Stimulated activated CD8-positive, alpha-beta memory T cell treated with anti-CD3 and anti-CD28 coated beads, Interleukin-7, amount 100 ng/mL, for 24 hours (primary cell): ENCODE measurements around the gene NDUFAF3.
A peak's percentile ranks its signal among the peaks of the same experiment; 100 is the strongest.

Experiments
- DNase-seq: peaks from one replicate; pipeline ENCODE4 v3.0.0-alpha.2; 2020; ENCODE audit warnings: low read depth

NDUFAF3 gene, protein sequence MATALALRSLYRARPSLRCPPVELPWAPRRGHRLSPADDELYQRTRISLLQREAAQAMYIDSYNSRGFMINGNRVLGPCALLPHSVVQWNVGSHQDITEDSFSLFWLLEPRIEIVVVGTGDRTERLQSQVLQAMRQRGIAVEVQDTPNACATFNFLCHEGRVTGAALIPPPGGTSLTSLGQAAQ

DNA sequence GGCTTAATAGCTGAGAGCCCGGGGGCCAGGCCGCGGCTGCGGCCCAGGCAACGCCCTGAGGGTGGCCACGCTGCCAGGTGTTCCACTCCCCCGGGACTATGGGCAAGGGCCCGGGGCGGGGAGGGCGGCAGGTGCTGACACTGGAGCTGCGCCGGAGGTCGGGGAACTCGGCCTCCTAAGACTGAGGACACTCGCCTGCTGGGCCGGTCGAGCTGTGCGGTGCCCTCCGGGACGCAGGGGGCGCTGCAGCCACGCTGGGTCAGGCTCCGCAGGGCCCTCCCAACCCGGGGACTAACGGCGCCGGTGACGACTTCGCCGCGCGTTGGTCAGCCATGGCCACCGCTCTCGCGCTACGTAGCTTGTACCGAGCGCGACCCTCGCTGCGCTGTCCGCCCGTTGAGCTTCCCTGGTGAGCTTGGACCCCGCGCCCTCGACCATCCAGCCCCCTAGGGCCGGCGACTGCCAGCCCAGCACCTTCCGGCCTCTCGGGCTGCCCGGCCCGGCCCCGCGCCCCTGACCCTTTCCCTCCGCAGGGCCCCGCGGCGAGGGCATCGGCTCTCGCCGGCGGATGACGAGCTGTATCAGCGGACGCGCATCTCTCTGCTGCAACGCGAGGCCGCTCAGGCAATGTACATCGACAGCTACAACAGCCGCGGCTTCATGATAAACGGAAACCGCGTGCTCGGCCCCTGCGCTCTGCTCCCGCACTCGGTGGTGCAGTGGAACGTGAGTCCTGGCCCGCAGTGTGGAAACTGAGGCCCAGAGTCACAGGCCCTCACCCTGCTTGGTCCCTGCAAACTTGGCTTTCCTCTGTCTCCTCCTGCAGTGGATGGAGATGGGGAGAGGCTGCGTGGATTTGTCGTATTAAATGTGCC, at the start of gene NDUFAF3:
Gene NDUFAF3 (plus strand): TSS at position 309 of the 875 bp plus-strand sequence. CDS start 24 bp downstream, at position 333.
- peak; percentile 85 for DNase-seq

DNA sequence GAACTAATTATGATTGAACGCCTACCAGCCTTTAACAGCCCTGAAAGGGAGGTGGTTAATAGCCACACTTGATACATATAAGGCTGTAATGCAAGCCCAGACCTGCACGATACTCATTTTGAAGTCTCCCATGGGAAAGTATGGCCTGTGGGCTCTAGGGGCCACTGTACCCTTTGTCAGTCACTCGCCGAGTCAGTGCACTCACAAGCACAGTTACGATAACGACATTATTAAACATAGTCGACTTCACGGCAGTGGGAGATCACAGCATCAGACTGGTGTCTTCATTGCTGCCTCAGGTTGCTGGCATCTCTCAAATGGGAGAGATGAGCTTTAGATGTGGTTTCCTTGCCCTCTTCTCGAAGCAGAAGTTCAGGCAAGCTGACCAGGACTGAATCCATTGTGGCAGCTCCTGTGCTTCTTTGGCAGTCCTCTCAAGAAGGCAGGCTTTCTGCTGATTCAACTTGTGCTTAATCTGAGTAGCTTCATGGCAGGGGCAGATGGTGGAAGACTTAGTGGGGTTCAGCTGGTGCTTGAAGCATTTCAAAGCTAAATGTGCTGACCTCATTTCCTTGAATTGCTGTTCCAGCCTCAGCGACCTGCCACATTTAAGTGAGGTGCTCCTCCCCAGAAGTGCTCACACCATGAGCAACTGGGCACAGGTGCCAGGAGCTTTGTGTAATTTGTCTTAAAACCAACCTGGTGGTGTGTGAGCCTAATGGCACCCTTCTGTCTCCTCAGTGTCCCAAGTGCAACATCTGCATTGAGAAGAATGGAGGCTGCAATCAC, 47.7 kb upstream of the NDUFAF3 start:
- no peak for DNase-seq

DNA sequence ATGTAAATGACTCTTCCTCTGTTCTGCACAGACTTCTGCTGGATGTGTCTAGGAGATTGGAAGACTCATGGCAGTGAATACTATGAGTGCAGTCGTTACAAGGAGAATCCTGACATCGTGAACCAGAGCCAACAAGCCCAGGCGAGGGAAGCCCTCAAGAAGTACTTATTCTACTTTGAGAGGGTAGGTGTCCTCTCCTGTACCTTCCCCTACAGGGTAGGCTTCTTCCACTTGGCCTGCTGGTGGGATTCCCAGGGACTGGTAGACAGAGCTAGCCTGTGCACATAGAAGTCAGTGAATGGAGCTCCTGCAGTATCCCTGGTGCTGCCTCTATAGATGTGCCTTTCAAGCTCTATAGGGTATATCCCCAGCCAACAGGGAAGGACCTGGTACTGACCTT, 42.5 kb upstream of the NDUFAF3 start:
- DNase-seq: no peak

DNA sequence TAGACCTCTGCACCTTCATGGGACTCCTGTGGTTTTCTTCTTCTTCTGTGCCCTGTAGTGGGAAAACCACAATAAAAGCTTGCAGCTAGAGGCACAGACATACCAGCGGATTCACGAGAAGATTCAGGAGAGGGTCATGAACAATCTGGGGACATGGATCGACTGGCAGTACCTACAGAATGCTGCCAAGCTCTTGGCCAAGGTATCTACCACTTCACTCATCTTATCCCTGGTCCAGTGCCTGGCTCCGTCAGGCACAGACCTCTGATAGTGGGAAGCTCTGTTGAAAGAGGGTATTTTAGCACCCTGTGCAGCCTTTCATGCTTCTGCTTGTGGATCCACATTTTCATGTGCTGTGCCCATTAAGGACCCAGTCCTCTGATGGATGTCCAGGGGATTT, 41.6 kb upstream of the NDUFAF3 start:
- no peak for DNase-seq

DNA sequence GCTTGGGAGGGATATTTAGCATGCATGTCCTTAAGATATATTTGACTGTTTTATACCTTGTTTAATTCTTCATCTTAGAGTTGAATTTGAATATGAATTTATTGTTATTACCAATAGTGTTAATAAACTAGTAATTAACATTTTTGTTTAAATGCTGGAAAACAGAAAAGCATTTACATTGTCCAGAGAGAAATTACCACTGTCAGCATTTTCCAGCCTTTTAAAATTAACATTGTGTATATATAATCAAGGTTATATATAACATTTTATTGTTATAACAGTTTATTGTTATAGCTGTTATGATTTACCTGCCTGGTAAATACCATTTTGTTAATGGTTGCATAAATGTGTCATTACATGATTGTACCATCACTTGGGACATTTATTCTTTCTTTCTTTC, 39.9 kb upstream of the NDUFAF3 start:
- no peak for DNase-seq

DNA sequence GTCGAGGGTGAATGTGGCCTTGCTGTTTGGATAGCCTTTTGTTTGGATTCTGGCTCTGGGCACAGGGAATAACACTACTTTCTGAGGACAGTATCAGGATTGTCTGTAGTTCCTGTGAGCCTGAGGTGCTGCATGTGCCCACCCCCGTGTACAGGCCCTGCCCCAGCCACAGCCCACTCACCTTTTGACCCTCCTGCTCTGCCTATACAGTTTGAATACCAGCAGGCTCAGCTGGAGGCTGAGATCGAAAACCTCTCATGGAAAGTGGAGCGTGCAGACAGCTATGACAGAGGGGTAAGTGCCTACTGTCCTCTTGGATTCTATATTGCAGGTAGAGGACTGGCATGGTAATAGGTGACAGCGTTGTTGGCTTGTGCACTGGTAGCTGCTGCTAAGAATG, 39.2 kb upstream of the NDUFAF3 start:
- DNase-seq: no peak

DNA sequence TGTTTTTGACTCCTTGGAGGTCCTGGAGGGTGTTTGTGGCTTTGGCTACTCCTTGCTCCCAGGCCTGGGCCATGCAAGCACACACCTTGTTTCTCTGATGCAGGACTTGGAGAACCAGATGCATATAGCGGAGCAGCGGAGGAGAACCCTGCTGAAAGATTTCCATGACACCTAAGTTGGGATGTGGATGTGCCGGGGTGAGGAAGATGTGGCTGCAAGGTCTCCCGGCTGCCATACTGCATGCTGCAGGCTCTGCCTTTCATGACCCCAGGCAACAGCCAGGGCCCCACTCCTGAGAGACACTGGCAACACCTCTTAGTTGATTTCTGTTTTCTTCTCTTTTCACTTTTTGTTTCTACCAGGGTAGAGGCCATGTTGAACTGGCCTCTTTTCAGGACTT, 38.8 kb upstream of the NDUFAF3 start:
- DNase-seq: no peak

DNA sequence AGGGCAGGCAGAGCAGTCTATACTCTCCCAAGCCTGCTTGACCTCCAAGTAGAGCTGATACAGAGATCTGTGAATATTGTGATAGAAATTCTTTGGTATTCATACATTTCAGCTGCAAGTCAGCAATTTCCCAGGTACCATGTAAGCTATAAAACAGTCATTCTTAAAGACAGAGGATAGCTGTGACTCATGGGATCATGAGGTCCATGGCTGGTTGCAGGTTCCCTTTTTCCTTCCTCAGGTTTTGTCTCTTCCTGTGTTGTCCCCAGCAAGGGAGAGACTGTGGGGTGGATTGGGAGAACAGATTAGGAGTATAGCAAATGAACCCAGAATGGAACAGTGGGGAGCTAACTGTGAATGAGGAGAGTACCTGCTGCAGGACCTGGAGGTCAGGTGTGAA, 37.3 kb upstream of the NDUFAF3 start:
- DNase-seq: no peak

DNA sequence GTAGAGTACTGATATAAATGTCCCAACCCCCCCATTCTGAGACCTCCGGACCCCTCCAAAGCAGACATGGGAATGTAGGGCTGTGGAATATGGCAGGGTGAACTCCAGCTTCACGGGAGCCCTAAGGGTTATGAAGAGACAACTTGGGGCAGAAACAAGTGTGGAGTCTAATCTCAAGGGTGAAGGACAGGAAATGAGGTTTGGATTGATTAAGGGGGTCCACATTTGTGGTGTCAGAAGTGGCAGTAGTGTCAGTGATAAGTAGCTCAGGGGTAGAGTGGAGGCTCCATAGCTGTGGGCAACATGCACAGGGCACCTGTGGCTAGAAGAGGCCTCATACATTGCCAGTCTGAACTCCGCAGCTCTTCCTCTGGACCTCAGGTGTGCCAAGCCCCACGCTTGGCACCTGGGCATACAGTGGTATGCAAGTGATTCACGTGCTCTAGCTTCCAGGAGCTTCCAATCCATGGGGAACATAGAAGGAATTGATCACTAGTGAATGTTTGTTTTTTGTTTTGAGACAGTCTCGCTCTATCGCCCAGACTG, 36.0 kb upstream of the NDUFAF3 start:
- no peak for DNase-seq

DNA sequence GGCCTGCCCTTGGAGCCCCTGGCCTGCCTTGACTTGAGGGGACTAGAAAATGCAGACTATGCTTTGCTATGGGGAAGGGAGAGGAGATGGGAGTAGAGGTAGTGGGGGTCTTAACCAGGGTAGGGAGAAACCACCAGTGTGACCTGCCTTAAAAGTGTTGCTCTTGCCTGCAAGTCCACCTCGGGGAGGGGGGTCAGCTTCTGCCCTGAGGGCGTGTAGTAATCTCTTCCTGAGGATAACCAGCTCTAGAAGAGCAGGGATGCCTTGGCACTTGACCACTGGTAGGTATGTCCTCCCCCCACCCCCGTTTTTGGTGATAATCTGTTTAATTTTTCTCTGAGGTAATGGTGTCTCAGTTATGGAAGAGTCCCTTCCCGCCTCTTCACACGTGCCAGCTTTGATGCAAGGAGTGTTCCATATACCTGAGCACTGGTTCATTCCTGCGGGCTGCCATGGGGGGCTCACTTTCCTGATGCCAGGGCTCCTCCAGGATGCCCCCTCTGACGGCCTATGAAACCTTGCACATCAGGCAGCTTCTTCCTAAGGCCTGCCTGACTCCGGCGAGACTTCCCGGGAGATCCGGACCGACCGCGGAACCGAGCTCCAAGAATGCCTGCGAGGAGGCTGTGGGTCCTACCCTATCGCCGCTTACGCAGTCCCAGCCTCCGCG, 32.7 kb upstream of the NDUFAF3 start:
- DNase-seq: no peak

DNA sequence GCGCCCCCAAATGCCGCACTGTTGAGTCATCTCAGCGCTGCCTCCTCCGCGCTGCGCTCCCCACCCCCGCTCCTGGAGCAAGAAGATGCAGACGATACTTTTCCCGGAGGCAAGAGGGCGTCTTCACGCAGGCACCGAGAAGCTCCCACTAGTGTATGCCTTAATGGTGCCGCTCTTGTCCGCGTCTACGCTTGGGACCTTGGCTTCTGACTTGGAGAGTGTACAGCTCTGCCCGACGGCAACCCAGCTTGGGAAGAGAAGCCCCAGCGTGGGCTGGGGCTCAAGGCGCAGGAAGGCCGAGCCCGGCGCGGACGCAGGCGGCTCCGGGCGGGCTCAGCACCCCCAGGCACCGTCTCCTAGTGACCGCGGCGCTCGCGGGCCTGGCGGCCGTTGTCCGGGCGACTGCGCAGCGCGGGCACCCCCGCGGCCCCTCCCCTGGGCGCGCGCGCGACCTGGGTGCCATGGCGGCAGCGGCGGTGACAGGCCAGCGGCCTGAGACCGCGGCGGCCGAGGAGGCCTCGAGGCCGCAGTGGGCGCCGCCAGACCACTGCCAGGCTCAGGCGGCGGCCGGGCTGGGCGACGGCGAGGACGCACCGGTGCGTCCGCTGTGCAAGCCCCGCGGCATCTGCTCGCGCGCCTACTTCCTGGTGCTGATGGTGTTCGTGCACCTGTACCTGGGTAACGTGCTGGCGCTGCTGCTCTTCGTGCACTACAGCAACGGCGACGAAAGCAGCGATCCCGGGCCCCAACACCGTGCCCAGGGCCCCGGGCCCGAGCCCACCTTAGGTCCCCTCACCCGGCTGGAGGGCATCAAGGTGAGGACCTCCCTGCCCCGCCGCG, 31.9 kb upstream of the NDUFAF3 start, which contains the start of gene P4HTM:
Gene P4HTM (plus strand): TSS at position 446 of the 840 bp plus-strand sequence. CDS start 16 bp downstream, at position 462.
- DNase-seq: peak; percentile 61

DNA sequence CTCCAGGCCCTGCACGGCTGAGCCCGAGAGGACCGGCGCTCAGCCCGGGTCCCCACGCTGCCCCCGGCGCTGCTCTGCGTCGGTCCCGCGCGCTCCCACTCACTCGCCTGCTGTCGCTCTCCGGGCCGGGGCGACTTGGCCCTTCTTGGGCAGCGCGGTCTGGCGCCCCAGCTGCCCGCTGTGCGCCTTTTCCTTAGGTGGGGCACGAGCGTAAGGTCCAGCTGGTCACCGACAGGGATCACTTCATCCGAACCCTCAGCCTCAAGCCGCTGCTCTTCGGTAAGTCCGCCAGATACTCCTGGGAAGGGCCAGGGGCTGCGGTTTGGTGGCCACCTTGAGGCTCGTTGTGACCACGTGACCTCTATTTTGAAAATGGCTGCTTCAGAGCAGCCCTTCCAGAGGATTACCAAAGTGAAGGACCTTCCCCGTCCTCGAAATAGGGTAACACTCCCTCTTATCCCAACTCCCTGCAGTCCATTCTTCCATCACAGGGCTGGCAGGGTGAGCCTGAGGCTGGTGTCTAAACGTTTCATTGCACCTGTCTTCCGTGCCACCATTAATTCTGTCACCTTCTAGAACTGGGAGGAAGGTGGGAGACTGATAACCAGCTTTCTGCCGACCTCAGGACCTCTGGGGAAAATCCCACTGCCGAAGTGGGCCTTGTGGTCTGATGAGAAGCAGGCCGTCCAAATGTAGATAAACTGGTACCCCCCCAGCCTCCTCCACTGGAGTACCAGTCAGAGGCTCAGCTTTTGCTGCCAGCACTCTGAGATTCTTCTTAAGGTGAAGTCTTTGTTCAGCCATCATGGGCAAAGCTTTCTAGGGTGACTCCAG, 31.1 kb upstream of the NDUFAF3 start:
- no peak for DNase-seq

DNA sequence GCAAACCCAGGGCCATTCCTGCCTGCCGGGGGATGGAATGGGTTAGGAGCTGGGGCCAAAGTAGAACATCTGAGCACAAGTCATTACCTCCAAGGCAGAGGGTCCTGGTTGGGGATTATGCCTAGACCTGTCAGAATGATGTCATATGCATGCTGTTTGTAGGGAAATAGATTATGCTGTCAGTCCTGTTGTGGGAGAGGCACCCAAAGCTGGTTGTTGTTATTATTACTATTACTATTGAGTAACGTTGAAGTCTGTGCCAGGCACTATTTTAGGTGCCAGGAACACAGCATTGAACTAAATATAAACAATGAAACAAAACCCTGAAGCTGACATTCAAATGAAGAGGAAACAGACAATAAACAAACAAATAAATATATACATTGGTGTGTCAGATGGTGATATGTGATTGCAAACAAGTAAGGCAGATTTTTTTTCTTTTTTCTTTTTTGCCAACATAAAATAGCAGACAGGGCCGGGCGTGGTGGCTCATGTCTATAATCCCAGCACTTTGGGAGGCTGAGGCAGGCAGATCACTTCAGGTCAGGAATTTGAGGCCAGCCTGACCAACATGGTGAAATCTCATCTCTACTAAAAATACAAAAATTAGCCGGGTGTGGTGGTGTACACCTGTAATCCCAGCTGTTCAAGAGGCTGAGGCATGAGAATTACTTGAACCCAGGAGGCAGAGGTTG, 29.9 kb upstream of the NDUFAF3 start:
- no peak for DNase-seq

DNA sequence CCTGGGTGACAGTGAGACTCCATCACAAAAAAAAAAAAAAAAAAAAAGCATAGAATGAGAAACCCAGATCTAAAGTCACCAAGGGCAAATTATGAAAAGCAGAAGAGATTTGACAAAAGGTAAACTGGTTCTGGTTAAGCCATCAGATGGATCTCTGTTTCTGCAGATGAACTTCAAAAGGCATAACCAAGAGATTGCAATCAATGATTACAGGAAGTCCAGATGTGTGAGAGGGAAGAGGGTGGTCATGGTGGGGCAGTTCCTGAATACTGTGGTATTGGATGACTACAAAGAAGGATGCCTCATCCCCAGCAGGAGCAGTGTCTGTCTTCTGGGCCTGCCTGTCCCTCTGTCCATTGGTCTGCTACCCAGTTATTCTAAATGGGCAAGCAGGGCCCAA, 28.1 kb upstream of the NDUFAF3 start:
- DNase-seq: no peak

DNA sequence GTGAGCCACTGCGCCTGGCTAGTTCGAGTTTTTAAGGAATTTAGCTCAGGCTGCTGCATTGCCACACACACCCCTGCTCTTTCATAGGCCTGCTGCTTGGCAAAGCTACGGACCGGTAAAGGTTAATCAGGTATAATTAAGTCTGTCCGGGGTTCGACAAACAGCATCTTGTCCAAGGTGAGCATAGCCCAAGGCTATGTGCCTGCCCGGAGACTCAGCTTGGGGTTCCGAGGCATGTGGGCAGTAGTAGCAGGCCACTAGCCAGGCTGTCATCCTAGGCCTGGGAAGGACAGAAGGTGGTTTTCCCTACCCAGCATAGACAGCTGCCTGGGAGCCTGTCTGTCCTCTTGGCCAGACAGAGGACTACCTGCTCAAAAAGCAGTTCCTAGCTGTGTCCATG, 25.3 kb upstream of the NDUFAF3 start:
- DNase-seq: no peak

DNA sequence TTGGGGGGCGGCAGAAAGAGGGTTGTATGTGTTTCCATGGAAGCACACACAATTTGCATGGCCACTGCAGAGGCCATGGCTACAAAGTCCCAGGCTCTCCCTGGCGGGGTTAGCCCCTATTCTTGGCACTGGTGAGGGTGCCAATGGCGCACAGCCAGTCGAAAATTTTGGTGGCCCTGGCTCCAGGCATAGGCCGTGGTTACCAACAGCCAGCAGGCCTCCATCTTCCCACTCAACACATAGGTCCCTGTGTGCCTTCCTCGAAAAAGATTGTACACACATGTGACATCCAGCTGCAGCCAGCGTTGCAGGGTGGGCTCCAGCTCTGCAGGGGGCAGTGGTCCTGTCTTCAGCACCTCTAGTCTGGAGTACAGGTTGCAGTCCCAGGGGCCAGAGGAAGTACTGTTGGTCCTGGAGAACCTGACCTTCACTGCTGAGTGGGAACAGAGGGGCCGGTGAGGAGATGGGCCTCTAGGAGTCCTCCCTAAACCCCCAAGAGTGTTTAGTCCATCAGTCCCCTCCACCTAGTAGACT, 24.8 kb upstream of the NDUFAF3 start:
- no peak for DNase-seq

DNA sequence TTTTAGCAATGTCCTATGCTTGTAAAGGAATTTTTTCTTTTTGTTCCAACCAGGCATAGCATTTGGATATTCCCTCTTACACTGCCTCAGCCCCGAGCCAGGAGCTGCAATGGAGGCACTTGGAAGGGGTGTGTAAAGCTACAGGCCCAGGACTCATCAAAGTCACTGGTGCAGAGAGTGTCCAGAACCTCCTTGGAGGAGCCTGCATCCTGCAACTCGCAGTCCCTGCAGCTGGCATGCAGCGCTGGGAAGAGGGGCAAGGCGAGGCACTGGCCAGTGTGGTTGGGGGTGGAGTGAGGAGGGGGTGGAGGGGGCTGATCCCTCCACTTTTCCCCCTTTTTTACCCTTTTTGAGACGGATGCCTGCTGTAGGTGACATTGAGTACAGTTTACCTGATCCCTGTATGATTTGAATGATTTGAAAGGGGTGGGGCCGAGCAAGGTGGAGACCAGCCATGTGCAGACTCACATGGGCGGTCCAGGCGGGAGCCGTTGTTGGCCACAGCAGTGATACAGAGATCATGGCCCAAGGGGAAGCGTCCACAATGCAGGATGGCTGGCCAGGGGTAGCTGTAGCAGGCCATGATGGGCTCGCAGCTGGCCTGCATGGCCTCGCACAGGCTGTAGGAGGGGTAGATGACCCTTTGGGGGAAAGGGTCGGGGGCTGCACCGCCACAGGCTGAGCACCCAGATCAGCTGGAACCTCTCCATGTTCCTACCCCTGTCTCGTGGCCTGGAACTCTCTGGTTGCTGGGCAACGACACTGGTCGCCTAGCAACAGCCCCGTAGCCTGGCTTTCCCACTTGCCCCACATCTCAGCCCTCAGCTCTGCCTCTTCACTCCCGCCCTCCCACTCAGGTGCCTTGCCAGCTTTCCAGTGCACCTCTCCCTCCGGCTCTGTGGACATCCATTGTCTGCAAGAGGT, 23.9 kb upstream of the NDUFAF3 start:
- DNase-seq: no peak
